Testis (tissue), 2 donors: ENCODE data around the gene ECHS1.

Experiments used
- CTCF ChIP-seq, 3 experiments: fragments of 450-650 bp in 2 of 3; fragments of 200-600 bp in 1 of 3; sonication (generic) in 1 of 3; IDR thresholded peaks; one replicate each; pipeline ENCODE4 v1.5.1; 2016 to 2019; ENCODE audit warnings: antibody characterized with exemption in 3 of 3, mild to moderate bottlenecking in 2 of 3, moderate library complexity in 1 of 3
- POLR2A ChIP-seq: fragments of 450-650 bp; IDR thresholded peaks from one replicate; pipeline ENCODE4 v1.6.1; 2017; ENCODE audit warnings: antibody characterized with exemption, mild to moderate bottlenecking, moderate library complexity

- TF ChIP-seq CTCF (IDR thresholded peaks at IDR 0.05) (no peak), POLR2A (no peak)
These were observed 15.6 kb downstream of the ECHS1 start, which contains the start of gene FUOM for GRCh38 chr10:133357285-133358161.
